ENCODE results near the gene XYLT1.
"Not testable (repeated sequence)": the region's sequence is repeated elsewhere in the genome, so short reads cannot be mapped to it uniquely, and the experiment has no call there.

XYLT1 gene

GRCh38 chr16:17335406-17335805 lies 135.4 kb downstream of the XYLT1 start:
- DNase-seq (ENCODE audit: low read depth) = not testable (repeated sequence)

GRCh38 chr16:17334096-17334495 lies 136.7 kb downstream of the XYLT1 start:
- DNase-seq (ENCODE audit: low read depth) = no peak

- DNase-seq (ENCODE audit: low read depth) = no peak
Measured at GRCh38 chr16:17333229-17333628, 137.5 kb downstream of the XYLT1 start.

- no peak for DNase-seq (ENCODE audit: low read depth)
Measured at GRCh38 chr16:17331991-17332390, 138.8 kb downstream of the XYLT1 start.

GRCh38 chr16:17331071-17331607 lies 139.6 kb downstream of the XYLT1 start:
- no peak for DNase-seq (ENCODE audit: low read depth)

GRCh38 chr16:17330044-17330443 lies 140.7 kb downstream of the XYLT1 start:
- no peak for DNase-seq (ENCODE audit: low read depth)

GRCh38 chr16:17329391-17329790 lies 141.4 kb downstream of the XYLT1 start:
- no peak for DNase-seq (ENCODE audit: low read depth)

GRCh38 chr16:17328932-17329331 lies 141.8 kb downstream of the XYLT1 start:
- DNase-seq (ENCODE audit: low read depth) = no peak

- no peak for DNase-seq (ENCODE audit: low read depth)
Measured at GRCh38 chr16:17327664-17328335, 143.0 kb downstream of the XYLT1 start.

GRCh38 chr16:17325476-17326143 lies 145.2 kb downstream of the XYLT1 start:
- no peak for DNase-seq (ENCODE audit: low read depth)

GRCh38 chr16:17324451-17324850 lies 146.3 kb downstream of the XYLT1 start:
- no peak for DNase-seq (ENCODE audit: low read depth)

GRCh38 chr16:17323171-17323570 lies 147.6 kb downstream of the XYLT1 start:
- DNase-seq (ENCODE audit: low read depth) = no peak

- no peak for DNase-seq (ENCODE audit: low read depth)
Measured at GRCh38 chr16:17321824-17322223, 148.9 kb downstream of the XYLT1 start.

GRCh38 chr16:17320009-17320408 lies 150.8 kb downstream of the XYLT1 start:
- no peak for DNase-seq (ENCODE audit: low read depth)

- DNase-seq (ENCODE audit: low read depth) = no peak
Measured at GRCh38 chr16:17318238-17318637, 152.5 kb downstream of the XYLT1 start.

GRCh38 chr16:17316005-17316404 lies 154.8 kb downstream of the XYLT1 start:
- no peak for DNase-seq (ENCODE audit: low read depth)

GRCh38 chr16:17313793-17314547 lies 156.8 kb downstream of the XYLT1 start:
- DNase-seq (ENCODE audit: low read depth) = no peak

- DNase-seq (ENCODE audit: low read depth) = no peak
Measured at GRCh38 chr16:17313085-17313611, 157.6 kb downstream of the XYLT1 start.

GRCh38 chr16:17312094-17312710 lies 158.6 kb downstream of the XYLT1 start:
- no peak for DNase-seq (ENCODE audit: low read depth)

GRCh38 chr16:17311333-17312093 lies 159.2 kb downstream of the XYLT1 start:
- no peak for DNase-seq (ENCODE audit: low read depth)

GRCh38 chr16:17309510-17309909 lies 161.2 kb downstream of the XYLT1 start:
- no peak for DNase-seq (ENCODE audit: low read depth)

Measured in activated T-cell treated with anti-CD3 and anti-CD28 coated beads for 1 hour (primary cell).